PC-3 (cell line): ENCODE data around the gene CD22. TPM values are rescaled to one million over a fixed set of nuclear protein-coding genes. Genes with fewer than 3 reads are reported as not detected.

Experiments used
- ATAC-seq: fragments of 200-7000 bp; cut with Tn5 transposase; 2 replicates; pipeline ENCODE4 v1.9.1; 2020; ENCODE audit warnings: mild to moderate bottlenecking, moderate library complexity
- BruUV-seq: library from RNA; stranded (reverse); fragments of 400-500 nt; replicated peaks from 2 replicates; lab custom pipeline; 2021; lab: Mats Ljungman, UMichigan
- CTCF ChIA-PET: fragments of 300-600 bp; sonication (Branson Sonifier 250); formaldehyde crosslinking; loops from one replicate; lab custom pipeline; 2022; ENCODE audit warnings: antibody characterized with exemption; lab: Charles Lee
- POLR2A ChIA-PET: fragments of 300-600 bp; sonication (Branson Sonifier 250); formaldehyde crosslinking; loops from one replicate; lab custom pipeline; 2022; ENCODE audit warnings: antibody characterized with exemption; ENCODE audit not compliant: unreplicated experiment; lab: Charles Lee
- DNase-seq: peaks from one replicate; pipeline ENCODE4 v3.0.0-alpha.2; 2015
- H2AFZ ChIP-seq: fragments of 300-600 bp; sonication (generic); 2 replicates; pipeline ENCODE4 v1.6.0; 2016; ENCODE audit warnings: antibody characterized with exemption, low read length
- H3F3A ChIP-seq: fragments of 300-600 bp; sonication (generic); one replicate; pipeline ENCODE4 v1.6.0; 2017; ENCODE audit warnings: antibody characterized with exemption, low read length, control low read depth, mild to moderate bottlenecking; ENCODE audit not compliant: unreplicated experiment
- H3K27ac ChIP-seq: fragments of 300-600 bp; sonication (generic); 2 replicates; pipeline ENCODE4 v1.5.1; 2016; ENCODE audit warnings: mild to moderate bottlenecking, low read length
- H3K27me3 ChIP-seq: fragments of 300-600 bp; sonication (generic); 2 replicates; pipeline ENCODE4 v1.6.1; 2016; ENCODE audit warnings: low read length, mixed read lengths
- H3K36me3 ChIP-seq: fragments of 300-600 bp; sonication (generic); 2 replicates; pipeline ENCODE4 v1.6.1; 2016; ENCODE audit warnings: low read depth, mixed run types, low read length, mixed read lengths
- H3K4me1 ChIP-seq: fragments of 300-600 bp; sonication (generic); 2 replicates; pipeline ENCODE4 v1.5.1; 2016; ENCODE audit warnings: low read length; ENCODE audit not compliant: insufficient read depth
- H3K4me2 ChIP-seq: fragments of 300-600 bp; sonication (generic); 2 replicates; pipeline ENCODE4 v1.6.0; 2016; ENCODE audit warnings: low read length
- H3K4me3 ChIP-seq: fragments of 300-600 bp; sonication (generic); 2 replicates; pipeline ENCODE4 v1.5.1; 2016; ENCODE audit warnings: mild to moderate bottlenecking, low read length, mixed read lengths
- H3K79me2 ChIP-seq: fragments of 300-600 bp; sonication (generic); 2 replicates; pipeline ENCODE4 v1.6.1; 2017; ENCODE audit warnings: low read length, mixed read lengths
- H3K9ac ChIP-seq: fragments of 300-600 bp; sonication (generic); 2 replicates; pipeline ENCODE4 v1.6.0; 2016; ENCODE audit warnings: mild to moderate bottlenecking, low read length
- H3K9me2 ChIP-seq: fragments of 300-600 bp; sonication (generic); replicated peaks from 2 replicates; pipeline ENCODE4 v1.6.1; 2016; ENCODE audit warnings: mixed run types, low read length, mixed read lengths
- H3K9me3 ChIP-seq: fragments of 300-600 bp; sonication (generic); 2 replicates; pipeline ENCODE4 v1.6.1; 2016; ENCODE audit warnings: low read length, mixed read lengths
- H4K20me1 ChIP-seq: fragments of 300-600 bp; sonication (generic); 2 replicates; pipeline ENCODE4 v1.6.1; 2016; ENCODE audit warnings: low read length, mixed read lengths
- CTCF ChIP-seq: fragments of 300-600 bp; sonication (generic); conservative IDR thresholded peaks from 2 replicates; pipeline ENCODE4 v1.5.1; 2017; ENCODE audit warnings: antibody characterized with exemption, low read depth, mild to moderate bottlenecking, low read length
- EZH2 ChIP-seq: fragments of 300-600 bp; sonication (generic); IDR thresholded peaks from one replicate; pipeline ENCODE4 v1.6.1; 2017; ENCODE audit warnings: antibody characterized with exemption, mild to moderate bottlenecking, low read length; ENCODE audit not compliant: unreplicated experiment
- EZH2phosphoT487 ChIP-seq: fragments of 300-600 bp; sonication (generic); IDR thresholded peaks from 2 replicates; pipeline ENCODE4 v1.6.1; 2018; ENCODE audit warnings: mild to moderate bottlenecking, antibody characterized with exemption, low read length, borderline replicate concordance
- intact Hi-C: fragments of 100-400 bp; cut with micrococcal nuclease; formaldehyde crosslinking; loops from 2 replicates; pipeline ENCODE4 v1.9.0; 2023
- total RNA-seq: library from RNA; depleted of rRNA; stranded (reverse); fragments of >200 nt; gene quantifications from 2 replicates; pipeline ENCODE4 v1.2.3, GENCODE V29; 2014

The CD22 gene
- total RNA-seq, 1 experiment from 2014 or later, result 0.07 TPM

GRCh38 chr19:35315883-35316282 lies 13.1 kb upstream of the CD22 start:
- no peak overlapping the region for H2AFZ ChIP-seq
- H3K4me3 ChIP-seq, result no peak overlapping the region
- no peaks in the 10 kb centered on the region for H3K79me2 ChIP-seq
- peaks cover 13% of the 10 kb centered on the region for H3K4me1 ChIP-seq
- ATAC-seq, result no peak
- no peaks in the 10 kb centered on the region for H4K20me1 ChIP-seq
- intact Hi-C loops, result no loop called here
- no peak for DNase-seq
- H3K4me2 ChIP-seq, result no peak overlapping the region
- no peaks in the 10 kb centered on the region for H3K36me3 ChIP-seq
- H3K27me3 ChIP-seq, result no peaks in the 10 kb centered on the region
- H3K27ac ChIP-seq, result no peak overlapping the region
- TF ChIP-seq EZH2phosphoT487 (no peak), CTCF (no peak), EZH2 (no peak)
- POLR2A ChIA-PET, result no interaction called here
- H3K9ac ChIP-seq, result no peak overlapping the region
- H3K9me2 ChIP-seq, result no peaks in the 10 kb centered on the region
- BruUV-seq, result no TSS peak
- H3F3A ChIP-seq, result no peaks in the 10 kb centered on the region
- no peaks in the 10 kb centered on the region for H3K9me3 ChIP-seq
- CTCF ChIA-PET, result interaction anchor here (0.5 kb wide), 1 partner anchor 21 kb away, joined by 4 read pairs; no protein-coding TSS in a partner anchor

- POLR2A ChIA-PET, result no interaction called here
- Histone ChIP-seq H3K4me1 (peaks cover 13% of the 10 kb centered on the region), H3K9me3 (no peaks in the 10 kb centered on the region), H3K4me2 (no peak overlapping the region), H4K20me1 (no peaks in the 10 kb centered on the region), H3K9ac (no peak overlapping the region), H3K27me3 (no peaks in the 10 kb centered on the region), H3K27ac (no peak overlapping the region), H3F3A (no peaks in the 10 kb centered on the region), H3K4me3 (no peak overlapping the region), H2AFZ (no peak overlapping the region), H3K9me2 (no peaks in the 10 kb centered on the region), H3K79me2 (no peaks in the 10 kb centered on the region), H3K36me3 (no peaks in the 10 kb centered on the region)
- ATAC-seq (no peak), DNase-seq (no peak)
- CTCF ChIA-PET, result interaction anchor here (0.5 kb wide), 1 partner anchor 21 kb away, joined by 4 read pairs; no protein-coding TSS in a partner anchor
- no peak for TF ChIP-seq EZH2
- no peak for TF ChIP-seq CTCF
- TF ChIP-seq EZH2phosphoT487, result no peak
- intact Hi-C loops, result no loop called here
- BruUV-seq, result no TSS peak
These were observed 12.4 kb upstream of the CD22 start for GRCh38 chr19:35316560-35316959.

DNA sequence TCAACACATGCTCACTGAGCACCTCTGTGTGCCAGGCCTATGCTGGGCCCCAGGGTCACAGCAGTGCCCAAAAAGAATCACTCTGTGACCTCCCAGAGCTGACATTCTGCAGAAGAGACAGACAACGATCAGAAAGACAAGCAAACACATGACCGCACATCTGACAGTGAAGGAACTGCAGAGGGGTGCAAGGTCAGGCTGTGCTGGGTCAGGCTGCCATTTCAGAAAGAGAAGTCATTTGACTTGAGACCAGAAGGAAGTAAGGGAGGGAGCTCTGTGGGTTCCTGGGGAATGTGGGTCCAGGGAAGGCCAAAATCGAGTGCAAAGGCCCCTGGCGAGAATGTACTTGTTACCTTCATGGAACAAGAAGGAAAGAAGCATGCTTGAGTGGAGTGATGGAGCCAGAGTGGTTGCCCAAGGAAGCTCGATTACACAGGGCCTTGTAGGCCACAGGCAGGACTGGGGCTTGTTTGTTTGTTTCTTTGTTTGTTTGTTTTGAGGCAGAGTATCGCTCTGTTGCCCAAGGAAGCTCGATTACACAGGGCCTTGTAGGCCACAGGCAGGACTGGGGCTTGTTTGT lies 11.4 kb upstream of the CD22 start:
- no peak for ATAC-seq
- Histone ChIP-seq H3K4me3 (no peak overlapping the region), H3K27ac (no peak overlapping the region), H3K9me2 (no peaks in the 10 kb centered on the region), H3K9ac (no peak overlapping the region), H3K79me2 (no peaks in the 10 kb centered on the region), H3K27me3 (no peaks in the 10 kb centered on the region), H2AFZ (no peak overlapping the region), H3F3A (no peaks in the 10 kb centered on the region), H3K9me3 (no peaks in the 10 kb centered on the region), H3K4me2 (no peak overlapping the region), H3K36me3 (no peaks in the 10 kb centered on the region), H3K4me1 (peaks cover 13% of the 10 kb centered on the region), H4K20me1 (no peaks in the 10 kb centered on the region)
- no peak for DNase-seq
- intact Hi-C loops, result no loop called here
- POLR2A ChIA-PET, result no interaction called here
- CTCF ChIA-PET, result no interaction called here
- no peak for TF ChIP-seq EZH2
- no peak for TF ChIP-seq CTCF
- TF ChIP-seq EZH2phosphoT487, result no peak
- BruUV-seq, result no TSS peak
